ENCODE measurements around the gene NDUFA13.

DNA sequence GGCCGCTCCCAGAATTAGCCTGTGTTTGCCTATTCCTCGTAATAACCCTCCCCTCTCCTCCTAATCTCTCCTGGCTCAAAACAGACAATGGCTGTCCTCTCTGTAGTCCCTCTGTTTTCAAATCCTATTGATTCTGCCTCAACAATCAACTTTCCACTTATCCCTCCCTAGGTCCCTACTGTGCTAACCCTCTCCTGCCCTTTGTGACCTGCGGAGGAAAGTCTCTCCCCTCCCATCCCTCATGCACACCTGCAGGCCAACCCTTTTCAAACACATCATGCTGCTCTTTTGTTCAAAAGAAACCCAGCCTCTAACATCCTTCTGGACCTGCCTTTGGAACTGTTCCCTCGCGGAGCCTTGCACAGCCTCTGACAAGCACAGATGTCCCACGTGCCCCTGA is 59.4 kb downstream of the NDUFA13 start:
- no peak for TF ChIP-seq POLR2A (IDR thresholded peaks at IDR 0.05)
- TF ChIP-seq, protein P1, sequence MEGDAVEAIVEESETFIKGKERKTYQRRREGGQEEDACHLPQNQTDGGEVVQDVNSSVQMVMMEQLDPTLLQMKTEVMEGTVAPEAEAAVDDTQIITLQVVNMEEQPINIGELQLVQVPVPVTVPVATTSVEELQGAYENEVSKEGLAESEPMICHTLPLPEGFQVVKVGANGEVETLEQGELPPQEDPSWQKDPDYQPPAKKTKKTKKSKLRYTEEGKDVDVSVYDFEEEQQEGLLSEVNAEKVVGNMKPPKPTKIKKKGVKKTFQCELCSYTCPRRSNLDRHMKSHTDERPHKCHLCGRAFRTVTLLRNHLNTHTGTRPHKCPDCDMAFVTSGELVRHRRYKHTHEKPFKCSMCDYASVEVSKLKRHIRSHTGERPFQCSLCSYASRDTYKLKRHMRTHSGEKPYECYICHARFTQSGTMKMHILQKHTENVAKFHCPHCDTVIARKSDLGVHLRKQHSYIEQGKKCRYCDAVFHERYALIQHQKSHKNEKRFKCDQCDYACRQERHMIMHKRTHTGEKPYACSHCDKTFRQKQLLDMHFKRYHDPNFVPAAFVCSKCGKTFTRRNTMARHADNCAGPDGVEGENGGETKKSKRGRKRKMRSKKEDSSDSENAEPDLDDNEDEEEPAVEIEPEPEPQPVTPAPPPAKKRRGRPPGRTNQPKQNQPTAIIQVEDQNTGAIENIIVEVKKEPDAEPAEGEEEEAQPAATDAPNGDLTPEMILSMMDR (IDR thresholded peaks at IDR 0.05) = no peak

Measured in heart left ventricle (tissue), 13 donors.